Measurements from ENCODE around the gene CD4. TPM values are rescaled to one million over a fixed set of nuclear protein-coding genes. Genes with fewer than 3 reads are reported as not detected.

CD4 gene
- total and polyA plus RNA-seq, 4 donors, result 15.9 to 44.8 (median 32.0) TPM

DNA sequence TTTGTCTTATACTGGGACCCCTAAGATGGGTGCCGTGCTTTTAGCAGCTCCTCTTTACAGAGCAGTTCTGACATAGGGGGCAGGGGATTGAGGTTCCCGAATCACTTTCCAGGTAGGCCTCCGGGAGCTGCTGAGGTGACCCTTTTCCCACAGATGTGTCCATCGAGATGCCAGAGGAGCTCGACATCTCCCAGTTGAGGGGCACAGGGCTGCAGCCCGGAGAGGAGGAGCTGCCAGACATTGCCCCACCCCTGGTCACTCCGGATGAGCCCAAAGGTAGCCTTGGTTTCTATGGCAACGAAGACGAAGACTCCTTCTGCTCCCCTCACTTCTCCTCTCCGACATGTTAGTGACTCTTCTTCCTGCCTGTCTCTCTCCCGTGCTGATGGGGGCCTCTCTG, 73.7 kb downstream of the CD4 start:
- H3K4me1 ChIP-seq (ENCODE audit: control insufficient read depth in 4 of 4, insufficient read depth in 4 of 4, low read length in 3 of 4), result peaks cover 3 to 8% (median 7%) of the 10 kb centered on the region in 4 donors
- H3K9me3 ChIP-seq (ENCODE audit: control insufficient read depth in 4 of 4, low read length in 3 of 4), result no peaks in the 10 kb centered on the region
- no peak overlapping the region for H3K9ac ChIP-seq (ENCODE audit: low read depth in 1 of 2, low read length in 2 of 2)
- 94% methylated on average over 11 of the region's 11 CpGs for WGBS
- no peak for DNase-seq (ENCODE audit: low spot score)
- no peaks in the 10 kb centered on the region for H3K27me3 ChIP-seq (ENCODE audit: control insufficient read depth in 4 of 4, insufficient read depth in 4 of 4, low read length in 3 of 4)
- no peak overlapping the region for H3K4me3 ChIP-seq (ENCODE audit: low read depth in 1 of 3, low read length in 3 of 3)
- TF ChIP-seq FOXA1 (IDR thresholded peaks at IDR 0.05) (no peak), HNF4A (conservative IDR thresholded peaks at IDR 0.05) (no peak), FOXA2 (IDR thresholded peaks at IDR 0.05) (no peak), RAD21 (IDR thresholded peaks at IDR 0.05) (no peak), JUND (IDR thresholded peaks at IDR 0.05) (no peak), GABPA (IDR thresholded peaks at IDR 0.05 in 1 of 2, conservative IDR thresholded peaks at IDR 0.05 in 1 of 2) (no peak), TAF1 (conservative IDR thresholded peaks at IDR 0.05) (no peak), NR2F2 (IDR thresholded peaks at IDR 0.05) (no peak), SP1 (IDR thresholded peaks at IDR 0.05) (no peak), RXRA (IDR thresholded peaks at IDR 0.05) (no peak), YY1 (IDR thresholded peaks at IDR 0.05) (no peak), EGR1 (IDR thresholded peaks at IDR 0.05; ENCODE audit: low read depth in 2 of 2) (no peak), HNF4G (IDR thresholded peaks at IDR 0.05) (no peak)
- TF ChIP-seq, protein P1, sequence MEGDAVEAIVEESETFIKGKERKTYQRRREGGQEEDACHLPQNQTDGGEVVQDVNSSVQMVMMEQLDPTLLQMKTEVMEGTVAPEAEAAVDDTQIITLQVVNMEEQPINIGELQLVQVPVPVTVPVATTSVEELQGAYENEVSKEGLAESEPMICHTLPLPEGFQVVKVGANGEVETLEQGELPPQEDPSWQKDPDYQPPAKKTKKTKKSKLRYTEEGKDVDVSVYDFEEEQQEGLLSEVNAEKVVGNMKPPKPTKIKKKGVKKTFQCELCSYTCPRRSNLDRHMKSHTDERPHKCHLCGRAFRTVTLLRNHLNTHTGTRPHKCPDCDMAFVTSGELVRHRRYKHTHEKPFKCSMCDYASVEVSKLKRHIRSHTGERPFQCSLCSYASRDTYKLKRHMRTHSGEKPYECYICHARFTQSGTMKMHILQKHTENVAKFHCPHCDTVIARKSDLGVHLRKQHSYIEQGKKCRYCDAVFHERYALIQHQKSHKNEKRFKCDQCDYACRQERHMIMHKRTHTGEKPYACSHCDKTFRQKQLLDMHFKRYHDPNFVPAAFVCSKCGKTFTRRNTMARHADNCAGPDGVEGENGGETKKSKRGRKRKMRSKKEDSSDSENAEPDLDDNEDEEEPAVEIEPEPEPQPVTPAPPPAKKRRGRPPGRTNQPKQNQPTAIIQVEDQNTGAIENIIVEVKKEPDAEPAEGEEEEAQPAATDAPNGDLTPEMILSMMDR (IDR thresholded peaks at IDR 0.05; ENCODE audit: low read depth, low read length, missing input control), result no peak
- TF ChIP-seq, protein P2, sequence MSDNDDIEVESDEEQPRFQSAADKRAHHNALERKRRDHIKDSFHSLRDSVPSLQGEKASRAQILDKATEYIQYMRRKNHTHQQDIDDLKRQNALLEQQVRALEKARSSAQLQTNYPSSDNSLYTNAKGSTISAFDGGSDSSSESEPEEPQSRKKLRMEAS (IDR thresholded peaks at IDR 0.05), result no peak
- TF ChIP-seq, protein P3, sequence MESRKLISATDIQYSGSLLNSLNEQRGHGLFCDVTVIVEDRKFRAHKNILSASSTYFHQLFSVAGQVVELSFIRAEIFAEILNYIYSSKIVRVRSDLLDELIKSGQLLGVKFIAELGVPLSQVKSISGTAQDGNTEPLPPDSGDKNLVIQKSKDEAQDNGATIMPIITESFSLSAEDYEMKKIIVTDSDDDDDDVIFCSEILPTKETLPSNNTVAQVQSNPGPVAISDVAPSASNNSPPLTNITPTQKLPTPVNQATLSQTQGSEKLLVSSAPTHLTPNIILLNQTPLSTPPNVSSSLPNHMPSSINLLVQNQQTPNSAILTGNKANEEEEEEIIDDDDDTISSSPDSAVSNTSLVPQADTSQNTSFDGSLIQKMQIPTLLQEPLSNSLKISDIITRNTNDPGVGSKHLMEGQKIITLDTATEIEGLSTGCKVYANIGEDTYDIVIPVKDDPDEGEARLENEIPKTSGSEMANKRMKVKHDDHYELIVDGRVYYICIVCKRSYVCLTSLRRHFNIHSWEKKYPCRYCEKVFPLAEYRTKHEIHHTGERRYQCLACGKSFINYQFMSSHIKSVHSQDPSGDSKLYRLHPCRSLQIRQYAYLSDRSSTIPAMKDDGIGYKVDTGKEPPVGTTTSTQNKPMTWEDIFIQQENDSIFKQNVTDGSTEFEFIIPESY (IDR thresholded peaks at IDR 0.05), result no peak
- TF ChIP-seq, protein P4, sequence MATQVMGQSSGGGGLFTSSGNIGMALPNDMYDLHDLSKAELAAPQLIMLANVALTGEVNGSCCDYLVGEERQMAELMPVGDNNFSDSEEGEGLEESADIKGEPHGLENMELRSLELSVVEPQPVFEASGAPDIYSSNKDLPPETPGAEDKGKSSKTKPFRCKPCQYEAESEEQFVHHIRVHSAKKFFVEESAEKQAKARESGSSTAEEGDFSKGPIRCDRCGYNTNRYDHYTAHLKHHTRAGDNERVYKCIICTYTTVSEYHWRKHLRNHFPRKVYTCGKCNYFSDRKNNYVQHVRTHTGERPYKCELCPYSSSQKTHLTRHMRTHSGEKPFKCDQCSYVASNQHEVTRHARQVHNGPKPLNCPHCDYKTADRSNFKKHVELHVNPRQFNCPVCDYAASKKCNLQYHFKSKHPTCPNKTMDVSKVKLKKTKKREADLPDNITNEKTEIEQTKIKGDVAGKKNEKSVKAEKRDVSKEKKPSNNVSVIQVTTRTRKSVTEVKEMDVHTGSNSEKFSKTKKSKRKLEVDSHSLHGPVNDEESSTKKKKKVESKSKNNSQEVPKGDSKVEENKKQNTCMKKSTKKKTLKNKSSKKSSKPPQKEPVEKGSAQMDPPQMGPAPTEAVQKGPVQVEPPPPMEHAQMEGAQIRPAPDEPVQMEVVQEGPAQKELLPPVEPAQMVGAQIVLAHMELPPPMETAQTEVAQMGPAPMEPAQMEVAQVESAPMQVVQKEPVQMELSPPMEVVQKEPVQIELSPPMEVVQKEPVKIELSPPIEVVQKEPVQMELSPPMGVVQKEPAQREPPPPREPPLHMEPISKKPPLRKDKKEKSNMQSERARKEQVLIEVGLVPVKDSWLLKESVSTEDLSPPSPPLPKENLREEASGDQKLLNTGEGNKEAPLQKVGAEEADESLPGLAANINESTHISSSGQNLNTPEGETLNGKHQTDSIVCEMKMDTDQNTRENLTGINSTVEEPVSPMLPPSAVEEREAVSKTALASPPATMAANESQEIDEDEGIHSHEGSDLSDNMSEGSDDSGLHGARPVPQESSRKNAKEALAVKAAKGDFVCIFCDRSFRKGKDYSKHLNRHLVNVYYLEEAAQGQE (IDR thresholded peaks at IDR 0.05), result no peak
- TF ChIP-seq, protein P5, sequence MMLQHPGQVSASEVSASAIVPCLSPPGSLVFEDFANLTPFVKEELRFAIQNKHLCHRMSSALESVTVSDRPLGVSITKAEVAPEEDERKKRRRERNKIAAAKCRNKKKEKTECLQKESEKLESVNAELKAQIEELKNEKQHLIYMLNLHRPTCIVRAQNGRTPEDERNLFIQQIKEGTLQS (IDR thresholded peaks at IDR 0.05), result no peak
- peaks cover 12 to 63% (median 34%) of the 10 kb centered on the region in 4 donors for H3K36me3 ChIP-seq (ENCODE audit: control insufficient read depth in 4 of 4, insufficient read depth in 3 of 4, low read depth in 1 of 4, low read length in 3 of 4)
- no peak overlapping the region for H3K27ac ChIP-seq (ENCODE audit: low read depth in 1 of 2, low read length in 2 of 2)

Data from liver (tissue), 9 donors.